ENCODE measurements around the gene RBM5.

RBM5 gene

GRCh38 chr3:50121072-50122032 is 32.6 kb downstream of the RBM5 start:
- DNase-seq (ENCODE audit: low read depth in 2 of 2), result peak; percentile 61 to 65

GRCh38 chr3:50122071-50122470 is 33.4 kb downstream of the RBM5 start:
- no peak for DNase-seq (ENCODE audit: low read depth in 2 of 2)

GRCh38 chr3:50122661-50123391 is 34.1 kb downstream of the RBM5 start:
- no peak for DNase-seq (ENCODE audit: low read depth in 2 of 2)

GRCh38 chr3:50123394-50124051 is 34.8 kb downstream of the RBM5 start:
- no peak for DNase-seq (ENCODE audit: low read depth in 2 of 2)

GRCh38 chr3:50124052-50124799 is 35.5 kb downstream of the RBM5 start:
- DNase-seq (ENCODE audit: low read depth in 2 of 2), result no peak

- DNase-seq (ENCODE audit: low read depth in 2 of 2), result no peak
These were observed 36.1 kb downstream of the RBM5 start for GRCh38 chr3:50124800-50125178.

GRCh38 chr3:50125541-50126286 is 37.0 kb downstream of the RBM5 start:
- no peak for DNase-seq (ENCODE audit: low read depth in 2 of 2)

- DNase-seq (ENCODE audit: low read depth in 2 of 2), result no peak
These were observed 37.8 kb downstream of the RBM5 start for GRCh38 chr3:50126287-50127211.

- no peak for DNase-seq (ENCODE audit: low read depth in 2 of 2)
These were observed 38.6 kb downstream of the RBM5 start for GRCh38 chr3:50127251-50127691.

GRCh38 chr3:50128001-50128400 is 39.3 kb downstream of the RBM5 start:
- no peak for DNase-seq (ENCODE audit: low read depth in 2 of 2)

- no peak for DNase-seq (ENCODE audit: low read depth in 2 of 2)
These were observed 41.7 kb downstream of the RBM5 start for GRCh38 chr3:50130436-50130835.

GRCh38 chr3:50132421-50133282 is 43.9 kb downstream of the RBM5 start:
- no peak for DNase-seq (ENCODE audit: low read depth in 2 of 2)

- no peak for DNase-seq (ENCODE audit: low read depth in 2 of 2)
These were observed 44.5 kb downstream of the RBM5 start for GRCh38 chr3:50133283-50133615.

- no peak for DNase-seq (ENCODE audit: low read depth in 2 of 2)
These were observed 45.6 kb downstream of the RBM5 start for GRCh38 chr3:50134367-50134766.

- no peak for DNase-seq (ENCODE audit: low read depth in 2 of 2)
These were observed 47.2 kb downstream of the RBM5 start for GRCh38 chr3:50135964-50136363.

- no peak for DNase-seq (ENCODE audit: low read depth in 2 of 2)
These were observed 48.1 kb downstream of the RBM5 start for GRCh38 chr3:50136714-50137405.

GRCh38 chr3:50137531-50137930 is 48.8 kb downstream of the RBM5 start:
- DNase-seq (ENCODE audit: low read depth in 2 of 2), result no peak
